ENCODE measurements around the gene PTH1R.

Gene PTH1R

DNA sequence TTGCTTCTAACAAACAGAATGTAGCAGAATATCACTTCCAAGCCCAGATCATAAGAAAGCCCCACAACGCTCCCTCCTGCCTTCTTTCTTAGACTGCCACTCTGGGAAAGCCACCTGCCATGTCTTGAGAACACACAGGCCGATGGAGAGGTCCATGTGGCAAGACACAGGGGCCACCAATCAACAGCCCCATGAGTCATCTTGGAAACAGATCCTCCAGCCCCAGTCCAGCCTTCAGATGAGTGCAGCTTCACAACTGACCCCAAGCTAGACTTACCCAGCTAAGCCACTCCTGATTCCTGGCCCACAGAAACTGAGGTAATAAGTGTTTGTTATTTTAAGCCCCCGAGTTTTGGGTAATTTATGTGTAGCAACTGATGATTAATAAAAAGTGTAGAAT lies 39.7 kb downstream of the PTH1R start:
- no peak for DNase-seq

- no peak for DNase-seq
These were observed 40.7 kb downstream of the PTH1R start for GRCh38 chr3:46918202-46918601.

DNA sequence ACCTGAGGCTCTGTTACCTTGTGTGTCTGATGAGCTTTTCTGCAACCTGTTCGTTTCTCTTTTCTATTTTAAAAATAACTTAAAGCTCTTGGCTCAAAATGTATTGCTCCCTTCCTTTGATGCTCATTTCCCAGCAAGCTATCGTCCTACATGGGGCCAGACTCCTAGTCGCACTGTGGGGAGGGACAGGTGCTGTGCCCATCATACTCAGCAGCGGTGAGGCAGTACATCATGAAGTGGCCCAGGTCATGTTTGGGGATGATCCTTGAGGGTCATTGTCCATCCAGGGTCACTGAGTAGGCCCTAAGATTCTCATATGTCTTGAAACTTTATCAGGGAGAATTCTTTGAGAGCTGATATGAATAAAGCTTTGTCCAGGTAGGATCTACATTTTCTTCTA lies 41.1 kb downstream of the PTH1R start:
- no peak for DNase-seq

GRCh38 chr3:46921041-46921440 lies 43.5 kb downstream of the PTH1R start:
- no peak for DNase-seq

GRCh38 chr3:46921871-46922271 lies 44.4 kb downstream of the PTH1R start:
- no peak for DNase-seq

GRCh38 chr3:46922426-46922825 lies 44.9 kb downstream of the PTH1R start:
- DNase-seq = no peak

- no peak for DNase-seq
These were observed 45.5 kb downstream of the PTH1R start for GRCh38 chr3:46922871-46923558.

DNA sequence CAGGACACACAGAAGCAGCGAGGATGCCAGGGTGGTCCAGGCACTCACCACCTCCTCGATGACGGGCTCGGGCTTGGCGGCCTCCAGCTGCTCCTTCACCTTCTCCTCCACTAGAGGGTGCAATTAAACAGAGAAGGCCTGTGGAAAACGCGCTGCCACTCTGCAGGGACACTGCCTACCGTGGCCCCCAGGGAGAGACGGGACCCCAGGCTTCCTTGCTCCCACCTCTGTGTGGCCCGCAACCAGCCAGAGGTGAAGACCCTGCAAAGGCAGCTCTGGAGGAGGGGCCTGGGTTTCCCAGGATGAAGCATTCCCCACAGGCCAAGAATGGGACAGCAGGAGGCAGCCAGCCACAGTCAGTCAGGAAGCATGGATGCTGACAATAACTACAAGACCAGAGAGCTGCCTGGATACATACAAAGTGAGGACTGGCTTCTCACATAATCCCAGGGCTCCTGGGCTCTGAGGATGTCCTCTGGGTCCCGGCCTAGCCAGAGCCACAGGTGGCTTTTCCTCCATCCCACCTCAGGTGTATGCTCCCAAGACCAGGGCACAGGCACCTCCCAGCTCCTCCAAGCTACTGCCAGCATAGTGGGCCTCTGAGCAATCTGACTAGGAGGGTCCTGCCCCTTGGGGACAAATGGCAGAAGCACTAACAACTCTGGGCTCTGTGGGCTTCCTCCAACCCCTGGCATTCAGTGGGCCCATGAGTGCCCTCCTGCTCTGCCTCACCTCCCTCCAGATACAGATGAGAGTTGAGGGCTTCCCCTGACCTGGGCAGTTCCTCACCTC lies 46.2 kb downstream of the PTH1R start:
- DNase-seq = peak; percentile 39

- DNase-seq = no peak
These were observed 47.5 kb downstream of the PTH1R start for GRCh38 chr3:46924921-46925584.

GRCh38 chr3:46925585-46925934 lies 48.0 kb downstream of the PTH1R start:
- DNase-seq = no peak

- DNase-seq = no peak
These were observed 48.5 kb downstream of the PTH1R start for GRCh38 chr3:46926039-46926438.

- DNase-seq = no peak
These were observed 48.9 kb downstream of the PTH1R start for GRCh38 chr3:46926447-46926846.

- DNase-seq = no peak
These were observed 49.6 kb downstream of the PTH1R start for GRCh38 chr3:46926871-46927717.

GRCh38 chr3:46927718-46928073 lies 50.2 kb downstream of the PTH1R start:
- DNase-seq = no peak

DNA sequence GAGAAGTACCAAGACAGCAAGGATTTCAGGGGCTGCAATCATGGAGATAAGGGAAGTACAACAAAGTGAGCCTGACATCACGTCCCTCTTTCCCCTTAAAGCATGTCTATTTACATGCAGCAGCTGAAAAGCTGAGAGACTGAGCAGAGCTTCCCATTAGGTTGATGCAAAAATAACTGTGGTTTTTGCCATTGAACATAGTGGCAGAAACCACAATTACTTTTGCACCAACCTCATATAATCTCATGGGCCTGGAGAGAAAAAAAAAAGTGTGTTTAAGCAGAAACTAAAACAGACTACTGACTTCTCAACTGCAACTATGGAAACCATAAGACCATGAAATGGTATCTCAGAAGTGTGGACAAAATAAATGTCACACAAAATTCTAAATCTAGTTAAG lies 50.8 kb downstream of the PTH1R start:
- DNase-seq = peak; percentile 24

GRCh38 chr3:46929324-46929723 lies 51.8 kb downstream of the PTH1R start:
- no peak for DNase-seq

- no peak for DNase-seq
These were observed 52.8 kb downstream of the PTH1R start for GRCh38 chr3:46930166-46930944.

DNA sequence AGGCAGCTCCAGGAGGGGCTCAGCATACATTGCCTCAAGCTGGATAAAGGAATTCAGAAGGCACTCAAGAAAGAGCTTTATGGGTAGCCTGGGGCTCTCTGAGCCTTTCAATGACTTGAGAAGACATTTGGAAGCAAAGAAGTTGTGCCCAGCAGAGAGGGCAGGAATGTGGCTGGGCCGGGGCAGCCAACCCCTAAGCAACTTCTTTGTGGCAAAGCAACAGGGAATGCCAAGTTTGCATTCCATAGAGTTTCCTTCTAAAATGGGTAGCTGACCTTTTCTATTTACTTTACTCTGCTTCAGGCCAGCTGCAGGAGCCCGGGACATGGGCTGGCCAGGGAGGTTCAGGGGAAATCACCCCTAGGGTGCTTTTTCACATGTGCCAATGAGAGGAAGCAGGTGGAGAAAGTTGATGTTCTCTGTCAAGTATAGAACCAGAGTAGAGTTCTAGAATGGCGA lies 53.5 kb downstream of the PTH1R start:
- no peak for DNase-seq

DNA sequence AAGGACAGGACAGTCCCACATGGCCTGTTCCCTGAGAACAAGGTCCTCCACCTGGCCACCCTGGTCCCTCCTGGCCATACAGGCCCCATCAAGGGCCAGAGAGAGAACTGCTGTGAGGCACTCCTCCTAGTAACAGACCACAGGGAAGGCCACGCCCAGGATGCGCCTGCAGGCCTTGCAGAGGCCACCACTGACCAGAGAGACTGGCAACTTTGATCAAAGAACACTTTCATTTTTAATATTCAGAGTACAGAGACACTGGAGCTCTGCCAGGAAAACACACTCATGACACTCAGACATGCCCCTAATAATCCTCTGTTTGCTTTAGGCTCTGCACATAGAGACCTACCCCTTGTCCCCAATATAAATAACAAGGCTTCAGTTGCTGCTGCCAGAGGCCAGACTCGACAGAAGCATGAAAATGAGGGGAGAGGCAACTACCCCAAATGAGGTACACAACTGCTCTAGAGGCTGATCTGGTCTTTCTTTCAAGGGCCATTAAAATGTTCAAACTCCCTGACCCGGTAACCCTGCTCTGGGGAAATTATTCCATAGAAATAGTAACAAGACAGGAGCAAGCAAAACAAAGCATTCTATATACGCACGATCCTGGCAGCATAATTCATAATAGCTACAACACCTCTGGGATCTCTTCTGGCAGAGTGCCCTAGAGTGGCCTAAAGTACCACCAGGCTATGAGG lies 54.3 kb downstream of the PTH1R start:
- DNase-seq = no peak

DNA sequence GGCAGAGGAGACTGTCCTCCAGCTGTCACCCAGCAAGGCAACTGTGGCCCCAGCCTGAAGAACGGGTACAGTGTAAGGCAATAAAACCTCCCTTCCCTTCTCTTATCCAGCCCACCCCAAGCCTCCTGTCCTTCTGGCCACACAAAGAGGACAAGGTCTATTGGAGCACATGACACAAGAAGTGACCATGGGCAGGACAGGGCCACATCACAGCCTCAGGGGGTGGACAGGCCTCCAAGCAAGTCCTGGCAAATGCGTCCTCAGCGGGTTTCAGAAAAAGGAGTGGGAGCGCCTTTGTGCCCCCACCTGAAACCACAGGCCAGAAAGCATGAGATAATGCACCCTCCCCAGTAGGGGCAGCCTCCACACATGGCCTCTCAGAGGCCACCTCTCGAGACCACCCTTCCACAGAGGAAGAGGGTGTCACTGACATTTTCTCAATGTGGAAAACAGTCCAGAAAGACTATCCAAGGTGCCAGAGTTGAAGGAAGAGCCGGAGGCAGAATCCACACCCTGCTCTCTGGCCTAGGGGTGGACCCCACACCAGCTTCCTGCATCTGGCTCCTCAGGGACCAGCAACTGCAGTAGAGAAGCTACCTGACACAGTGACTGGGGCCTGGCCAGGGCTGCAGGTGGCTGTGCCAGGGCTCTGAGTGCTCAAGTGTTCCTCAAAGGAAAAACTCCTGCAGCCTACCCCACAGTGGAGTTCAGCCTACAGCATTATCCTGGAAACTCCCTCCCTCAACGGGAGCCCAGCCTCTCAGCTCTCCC lies 55.1 kb downstream of the PTH1R start:
- no peak for DNase-seq

- DNase-seq = no peak
These were observed 55.7 kb downstream of the PTH1R start for GRCh38 chr3:46933261-46933660.

Data from central memory CD4-positive, alpha-beta T cell (primary cell).